NCI-H1092 treated with DMSO at 0.1 percent for 48 hours (cell line): Measurements from ENCODE around the gene OR7C1.
A peak's percentile ranks its signal among the peaks of the same experiment; 100 is the strongest.
"Not testable (repeated sequence)": the region's sequence is repeated elsewhere in the genome, so short reads cannot be mapped to it uniquely, and the experiment has no call there.

ENCODE experiments used
- DNase-seq: peaks from one replicate; lab custom pipeline; 2025; lab: John Stamatoyannopoulos, UW

Gene OR7C1

DNA sequence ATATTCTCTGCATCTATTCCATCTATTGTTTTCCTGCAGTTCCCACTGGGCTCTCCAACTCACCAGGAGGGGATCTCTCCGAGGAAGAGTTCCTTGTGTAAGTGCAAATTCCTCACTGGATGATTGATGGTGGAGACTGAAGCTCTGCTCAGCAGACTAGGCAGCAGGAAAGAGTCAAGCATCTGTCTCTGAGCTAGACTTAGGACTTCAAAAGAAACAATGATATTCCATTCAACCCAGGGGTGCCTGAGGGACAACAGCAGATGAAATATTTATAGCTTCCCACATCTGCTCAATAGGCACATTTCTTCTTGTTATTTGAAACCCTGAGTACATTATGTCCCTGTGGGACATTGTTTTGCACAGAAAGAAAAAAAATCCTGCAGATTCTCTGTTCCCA is at the start of gene OR7C1, which contains the start of gene OR7A5:
TSS of gene OR7C1 (minus strand) at position 175 of the 400 bp plus-strand sequence. CDS start 35,049 bp downstream, outside the sequence.
TSS of gene OR7A5 (minus strand) at position 175 of the 400 bp plus-strand sequence. CDS start 6,944 bp downstream, outside the sequence.
- no peak for DNase-seq

DNA sequence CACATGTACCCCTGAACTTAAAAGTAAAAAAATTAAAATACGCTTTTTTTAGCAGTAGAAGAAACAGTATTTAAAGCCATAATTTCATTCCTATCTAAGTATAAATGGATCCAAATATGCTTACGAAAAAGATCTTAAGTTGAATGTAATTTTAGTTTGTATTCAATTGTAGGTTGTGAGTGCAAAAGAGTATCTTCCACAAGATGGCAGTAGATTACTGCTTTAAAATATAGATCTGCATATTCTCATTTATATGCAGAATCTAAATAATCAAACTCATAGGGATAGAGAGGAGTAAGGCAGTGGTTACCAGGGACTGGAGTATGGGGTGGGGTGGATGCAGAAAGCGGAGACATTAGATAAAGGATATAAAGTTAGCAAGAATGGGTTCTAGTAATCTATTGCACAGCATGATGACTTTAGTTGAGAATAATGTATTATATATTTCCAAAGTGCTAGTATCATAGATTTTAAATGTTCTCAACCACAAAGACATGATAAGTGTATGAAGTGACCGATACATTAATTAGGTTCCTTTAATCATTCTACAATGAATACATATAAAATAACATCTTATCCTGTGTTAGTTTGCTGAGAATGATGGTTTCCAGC is 36.7 kb upstream of the OR7C1 start:
- peak; percentile 4 for DNase-seq

DNA sequence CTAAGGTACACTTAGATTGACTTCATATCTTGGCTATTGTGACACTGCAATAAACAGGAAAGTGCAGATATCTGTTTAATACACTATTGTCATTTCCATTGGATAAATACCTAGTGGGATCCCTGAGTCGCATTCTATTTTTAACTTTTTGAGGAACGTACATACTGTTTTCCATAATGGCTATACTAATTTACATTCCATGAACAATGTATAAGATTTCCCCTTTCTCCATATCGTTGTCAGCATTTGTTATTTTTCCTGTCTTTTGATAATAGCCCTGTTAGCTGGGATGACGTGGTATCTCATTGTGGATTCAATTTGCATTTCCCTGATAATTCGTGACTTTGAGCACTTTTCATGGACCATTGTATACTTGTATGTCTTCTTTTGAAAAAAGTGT is 33.5 kb upstream of the OR7C1 start:
- no peak for DNase-seq

DNA sequence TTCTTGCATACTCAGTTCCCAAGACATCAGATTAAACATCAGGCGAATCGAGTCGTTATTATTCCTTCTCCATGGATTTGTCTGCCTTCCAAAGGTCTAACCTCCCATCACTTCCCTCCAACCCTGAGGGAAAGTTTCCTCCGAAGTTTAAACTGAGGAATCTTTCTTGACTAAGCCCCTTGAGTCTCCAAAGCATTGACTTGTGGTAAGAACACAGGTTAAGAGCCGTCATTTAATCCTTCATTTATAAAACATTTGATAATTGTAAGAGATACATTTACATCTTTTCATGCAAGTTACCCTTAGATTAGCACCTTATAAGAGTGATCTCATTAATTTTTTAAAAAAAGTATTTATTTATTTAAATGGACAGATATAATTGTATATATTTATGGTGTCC is 13.8 kb upstream of the OR7C1 start, which contains the start of gene OR7A10:
TSS of gene OR7A10 (minus strand) at position 101 of the 400 bp plus-strand sequence. CDS start 7,045 bp downstream, outside the sequence.
- no peak for DNase-seq

DNA sequence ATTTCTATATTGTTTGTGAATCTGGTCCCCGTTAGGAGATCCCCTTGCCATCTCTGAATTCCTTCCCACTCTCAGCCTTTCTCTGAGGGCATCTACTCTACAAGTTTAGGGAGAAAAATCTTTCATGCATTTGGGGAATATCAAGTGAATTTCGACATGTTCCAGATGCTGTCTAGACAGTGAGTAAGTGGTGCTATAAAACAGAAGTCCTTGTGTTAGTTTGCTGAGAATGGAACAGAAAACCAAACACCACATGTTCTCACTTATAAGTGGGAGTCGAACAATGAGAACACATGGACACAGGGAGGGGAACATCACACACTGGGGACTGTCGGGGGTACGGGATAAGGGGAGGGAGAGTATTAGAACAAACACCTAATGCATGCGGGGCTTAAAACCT is 8.6 kb upstream of the OR7C1 start:
- DNase-seq: no peak

DNA sequence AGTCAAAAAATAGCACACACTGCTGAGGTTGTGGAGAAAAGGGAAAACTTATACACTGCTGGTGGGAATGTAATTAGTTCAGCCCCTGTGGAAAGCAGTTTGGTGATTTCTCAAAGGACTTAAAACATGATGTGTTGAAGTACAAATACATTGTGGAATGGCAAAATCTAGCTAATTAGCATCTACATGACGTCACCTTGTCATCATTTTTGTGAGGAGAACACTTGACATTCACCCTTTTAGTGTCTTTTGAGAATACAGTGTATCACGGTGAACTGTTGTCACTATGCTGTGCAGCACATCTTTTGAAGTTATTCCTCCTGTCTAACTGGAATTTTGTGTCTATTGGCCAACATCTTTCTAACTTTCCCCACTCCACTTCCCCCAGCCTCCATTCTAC is 8.2 kb upstream of the OR7C1 start:
- no peak for DNase-seq

DNA sequence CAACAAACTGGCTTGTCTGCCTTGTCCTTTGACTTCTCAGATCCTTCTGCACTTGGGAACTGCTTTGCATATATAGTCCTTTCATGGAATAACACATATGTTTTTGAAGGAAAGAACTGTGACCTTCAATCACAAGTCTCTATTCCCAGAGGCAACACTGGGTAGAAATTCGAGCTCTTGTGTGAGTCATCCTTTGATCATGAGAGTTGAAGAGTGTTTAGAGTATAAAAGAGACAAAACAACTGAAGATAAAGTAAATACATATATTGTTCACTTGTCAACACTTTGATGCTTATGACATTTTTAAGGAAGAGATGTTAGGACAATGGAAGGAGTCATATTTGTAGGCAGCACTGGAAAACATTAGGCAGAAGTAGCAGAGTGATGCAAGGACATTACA is 5.2 kb upstream of the OR7C1 start:
- DNase-seq: no peak

DNA sequence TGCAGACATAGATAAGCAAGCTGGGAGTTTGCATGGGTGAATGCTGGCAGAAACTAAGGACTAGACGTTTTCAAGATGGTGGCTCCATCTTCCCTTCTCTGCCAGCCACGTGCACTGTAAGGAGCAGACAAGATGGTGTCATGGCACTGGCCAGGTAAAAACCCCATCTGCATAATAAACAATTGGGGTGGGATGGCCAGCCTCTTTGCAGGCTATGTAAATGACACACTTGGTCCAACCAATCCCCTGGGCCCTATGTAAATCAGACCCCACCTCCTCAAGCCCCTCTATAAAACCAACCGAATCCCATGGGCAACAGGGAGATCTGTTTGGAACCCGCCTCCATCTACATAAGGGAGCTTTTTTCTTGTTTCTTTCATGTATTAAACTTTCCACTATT is 2.4 kb upstream of the OR7C1 start:
- no peak for DNase-seq

DNA sequence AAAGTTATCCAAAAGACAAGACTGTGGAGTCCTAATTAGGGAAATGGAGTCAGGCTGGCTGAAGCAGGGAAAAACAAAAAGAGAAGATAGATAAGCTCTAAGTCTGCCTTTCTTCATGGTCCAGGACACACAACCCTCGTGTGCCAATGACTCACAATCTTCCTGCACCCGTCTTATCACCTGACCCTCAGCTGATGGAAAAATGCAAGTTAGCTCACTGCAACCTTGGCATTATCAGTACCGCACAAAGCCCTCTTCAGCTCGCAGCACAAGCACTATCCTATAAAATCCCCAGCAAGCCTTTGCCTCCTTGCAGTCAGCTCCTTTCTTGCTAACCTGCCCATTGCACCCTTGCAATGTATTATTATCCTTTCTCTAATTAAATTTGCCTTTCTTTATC is 4.3 kb downstream of the OR7C1 start:
- DNase-seq: no peak

DNA sequence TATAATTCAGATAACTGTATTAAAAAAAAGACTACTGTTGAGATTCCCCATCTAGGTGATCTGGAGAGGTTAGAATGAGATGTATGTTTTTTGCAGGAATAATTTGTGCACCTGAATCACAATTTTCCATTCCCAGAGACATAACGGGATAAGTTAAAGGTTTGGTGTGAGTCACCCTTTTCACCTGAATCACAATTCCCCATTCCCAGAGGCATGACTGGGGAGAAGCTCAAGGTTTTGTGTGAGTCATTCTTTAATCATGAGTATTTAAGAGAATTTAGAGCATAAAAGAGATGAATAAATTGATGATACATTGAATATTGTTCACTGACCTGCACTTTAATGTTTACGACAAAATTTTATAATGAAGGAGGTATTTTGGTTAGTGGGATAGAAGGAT is 9.0 kb downstream of the OR7C1 start:
- no peak for DNase-seq

DNA sequence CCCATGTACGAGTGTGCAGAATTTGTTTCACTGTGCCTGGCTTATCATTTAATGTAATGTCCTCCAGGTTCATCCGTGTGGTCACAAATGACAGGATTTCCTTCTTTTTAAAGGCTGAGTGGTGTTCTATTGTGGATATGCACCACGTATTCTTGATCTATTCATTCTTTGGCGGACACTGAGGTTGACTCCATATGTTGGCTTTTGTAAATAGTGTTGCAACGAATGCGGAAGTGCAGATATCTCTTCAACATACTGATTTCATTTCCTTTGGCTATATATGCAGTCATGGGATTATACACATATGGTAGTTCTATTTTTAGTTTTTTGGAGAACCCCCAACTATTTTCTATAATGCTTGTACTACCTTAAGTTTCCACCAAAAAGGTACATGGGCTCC is 13.0 kb downstream of the OR7C1 start:
- DNase-seq: no peak

DNA sequence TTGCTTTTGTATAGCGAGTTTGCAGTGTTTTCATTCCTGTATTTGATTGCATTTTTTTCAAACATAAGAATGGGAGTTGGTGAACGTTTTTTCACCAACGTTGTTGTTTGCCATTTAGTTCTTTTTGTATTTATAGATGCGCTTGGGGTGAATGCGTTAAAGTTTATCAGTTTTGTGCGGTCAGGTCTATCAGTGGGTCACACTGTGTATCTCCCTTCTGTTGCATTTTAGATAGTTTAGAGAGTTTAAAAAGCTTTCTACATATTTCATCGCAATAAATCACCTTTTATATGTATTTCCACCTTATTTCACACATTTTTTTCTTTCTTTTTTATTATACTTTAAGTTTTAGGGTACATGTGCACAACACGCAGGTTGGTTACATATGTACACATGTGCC is 16.4 kb downstream of the OR7C1 start:
- DNase-seq: no peak

DNA sequence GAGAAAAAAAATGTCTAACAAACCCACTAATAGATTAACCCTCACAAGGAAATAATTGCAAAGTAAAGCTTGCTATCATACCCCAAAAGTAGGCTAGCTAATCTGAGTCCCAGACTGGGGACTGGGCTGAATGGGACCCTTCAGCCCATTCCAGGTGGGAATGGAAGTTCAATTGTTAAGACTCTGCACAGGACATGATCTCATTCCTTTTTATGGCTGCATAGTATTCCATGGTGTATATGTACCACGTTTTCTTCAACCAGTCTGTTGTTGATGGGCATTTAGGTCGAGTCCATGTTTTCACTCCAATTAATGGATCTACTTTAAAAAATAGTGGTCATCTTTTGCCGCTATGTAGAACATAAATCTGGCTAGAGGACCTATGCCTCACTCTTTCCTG is 17.9 kb downstream of the OR7C1 start:
- no peak for DNase-seq

DNA sequence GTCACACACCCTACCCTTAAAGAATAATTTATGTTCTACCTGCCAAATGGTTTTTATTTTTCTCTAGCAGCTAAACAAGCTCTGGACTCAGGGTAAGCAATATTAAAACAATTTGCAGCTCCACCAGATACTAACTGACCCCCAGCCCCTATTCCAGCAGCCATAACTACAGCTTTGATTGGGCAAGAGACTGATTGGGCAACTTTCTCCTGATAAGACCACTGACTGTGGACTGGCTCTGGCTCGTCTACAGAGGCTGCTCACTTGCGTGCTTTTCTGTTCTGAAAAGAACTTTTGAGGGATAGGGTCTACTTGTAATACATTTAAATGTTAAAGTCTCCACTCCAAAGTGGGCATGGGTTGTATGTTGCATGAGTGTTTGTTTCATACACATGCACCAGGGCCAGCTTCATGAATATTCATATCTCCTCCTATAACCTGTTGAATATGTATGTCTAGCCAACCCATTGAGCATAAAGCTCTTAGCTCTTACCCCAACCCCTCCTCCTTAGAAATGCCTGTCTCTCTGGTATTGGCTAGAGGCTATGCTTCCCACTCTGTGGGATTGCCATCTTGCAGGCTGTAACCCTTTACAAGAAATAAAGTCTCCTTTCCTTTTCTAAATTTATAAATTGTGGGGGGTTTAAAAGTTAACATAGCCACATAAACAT is 19.9 kb downstream of the OR7C1 start:
- no peak for DNase-seq

DNA sequence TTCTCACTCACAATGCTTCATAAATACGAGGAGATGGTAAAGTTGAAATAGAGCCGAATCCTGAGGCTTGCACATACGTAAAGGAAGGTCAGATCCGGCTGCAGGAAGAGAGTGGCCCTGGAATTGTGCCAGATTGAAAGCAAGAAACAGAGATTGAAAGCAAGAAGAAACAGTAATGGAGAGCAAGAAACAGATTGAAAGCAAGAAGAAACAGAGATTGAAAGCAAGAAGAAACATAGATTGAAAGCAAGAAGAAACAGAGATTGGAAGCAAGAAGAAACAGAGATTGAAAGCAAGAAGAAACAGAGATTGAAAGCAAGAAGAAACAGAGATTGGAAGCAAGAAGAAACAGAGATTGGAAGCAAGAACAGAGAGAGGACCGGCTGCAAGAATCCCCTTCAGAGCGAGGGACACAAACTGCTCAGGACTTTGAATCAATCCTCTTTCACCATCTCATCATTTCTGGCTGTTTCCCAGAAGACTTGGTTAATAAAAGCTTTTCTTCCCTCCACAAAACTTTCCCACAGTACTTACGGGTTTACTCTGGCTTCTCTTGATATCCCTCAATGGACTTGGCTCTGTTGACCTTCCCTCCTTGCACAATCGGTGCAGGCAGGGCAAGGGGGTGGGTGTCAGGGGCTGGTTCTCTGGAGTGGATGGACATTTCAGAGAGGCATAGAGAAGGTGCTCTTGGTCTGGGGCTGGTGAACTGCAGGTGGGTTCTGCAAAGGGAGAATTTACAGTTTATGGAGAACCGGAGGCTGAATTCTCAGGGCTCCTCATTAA is 25.5 kb downstream of the OR7C1 start:
- no peak for DNase-seq

DNA sequence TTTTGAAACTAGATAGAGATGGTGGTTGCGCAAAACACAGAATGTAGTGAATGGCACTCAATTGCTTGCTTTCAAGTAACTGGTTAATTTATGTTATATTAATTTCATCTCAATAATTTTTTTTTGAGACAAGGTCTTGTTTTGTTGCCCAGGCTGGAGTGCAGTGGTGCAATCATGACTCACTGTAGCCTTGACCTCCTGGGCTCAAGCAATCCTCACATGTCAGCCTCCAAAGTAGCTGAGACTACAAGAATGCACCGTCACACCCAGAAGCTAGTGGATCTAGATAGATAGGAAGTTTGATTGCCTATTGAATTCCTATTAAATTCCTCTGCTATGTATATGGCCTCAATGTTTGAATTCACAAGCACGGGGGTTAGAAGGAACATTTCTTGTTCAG is 30.2 kb downstream of the OR7C1 start:
- no peak for DNase-seq

DNA sequence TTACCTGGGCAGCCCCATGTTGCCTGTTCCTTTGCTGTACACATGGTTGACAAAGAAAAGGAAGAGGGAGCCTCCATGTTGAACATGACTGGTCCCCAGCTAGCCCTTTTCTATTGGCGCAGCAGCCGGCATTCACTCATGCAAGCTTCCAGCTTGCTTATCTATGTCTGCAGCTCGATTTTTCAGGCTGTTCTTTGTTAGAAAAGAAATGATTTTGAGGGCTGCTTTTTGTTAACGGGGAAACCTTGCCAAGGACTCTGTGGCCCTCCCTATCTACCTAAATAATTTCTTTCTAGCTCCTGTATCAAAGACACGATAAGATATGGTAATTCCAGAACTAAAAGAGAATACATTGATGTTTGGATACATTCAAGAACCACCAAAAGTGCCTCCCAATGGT is 36.2 kb downstream of the OR7C1 start:
- no peak for DNase-seq

DNA sequence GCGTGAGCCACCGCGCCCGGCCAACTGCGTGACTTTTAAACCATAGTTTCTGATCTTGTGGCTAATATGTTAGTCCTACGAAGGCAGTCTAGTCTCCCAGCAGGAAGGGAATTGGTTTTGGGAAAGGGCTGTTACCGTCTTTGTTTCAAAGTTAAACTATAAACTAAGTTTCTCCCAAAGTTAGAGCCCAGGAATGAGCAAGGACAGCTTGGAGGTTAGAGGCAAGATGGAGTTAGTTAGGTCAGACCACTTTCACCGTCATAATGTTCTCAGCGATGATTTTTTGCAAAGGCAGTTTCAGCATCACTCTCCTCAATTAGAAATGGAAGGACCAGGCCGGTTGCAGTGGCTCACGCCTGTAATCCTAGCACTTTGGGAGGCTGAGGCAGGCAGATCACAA is 39.0 kb downstream of the OR7C1 start:
- no peak for DNase-seq

DNA sequence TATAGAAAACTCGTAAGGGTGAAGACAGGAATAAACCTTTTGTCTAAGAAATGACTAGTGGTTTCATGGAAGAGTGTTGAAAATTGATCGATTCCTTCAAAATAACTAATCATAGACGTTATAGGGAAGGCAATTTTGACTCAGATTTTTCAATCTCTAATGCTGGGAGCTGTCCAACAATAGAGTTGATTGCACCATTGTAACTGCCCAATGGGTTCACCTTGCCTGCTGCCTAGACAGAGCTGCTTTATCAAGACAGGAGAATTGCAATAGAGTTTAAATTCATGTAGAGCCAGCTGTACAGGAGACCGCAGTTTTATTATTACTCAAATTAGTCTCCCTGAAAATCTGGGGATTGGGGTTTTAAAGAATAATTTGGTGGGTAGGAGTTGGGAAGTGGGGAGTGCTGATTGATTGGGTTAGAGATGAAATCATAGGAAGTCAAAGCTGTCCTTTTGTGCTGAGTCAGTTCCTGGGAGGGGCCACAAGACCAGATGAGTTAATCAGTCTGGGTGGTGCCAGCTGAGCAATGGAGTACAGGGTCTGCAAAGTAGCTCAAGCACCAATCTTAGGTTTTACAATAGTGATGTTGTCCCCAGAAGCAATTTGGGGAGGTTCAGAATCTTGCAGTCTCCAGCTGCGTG is 39.8 kb downstream of the OR7C1 start:
- no peak for DNase-seq

DNA sequence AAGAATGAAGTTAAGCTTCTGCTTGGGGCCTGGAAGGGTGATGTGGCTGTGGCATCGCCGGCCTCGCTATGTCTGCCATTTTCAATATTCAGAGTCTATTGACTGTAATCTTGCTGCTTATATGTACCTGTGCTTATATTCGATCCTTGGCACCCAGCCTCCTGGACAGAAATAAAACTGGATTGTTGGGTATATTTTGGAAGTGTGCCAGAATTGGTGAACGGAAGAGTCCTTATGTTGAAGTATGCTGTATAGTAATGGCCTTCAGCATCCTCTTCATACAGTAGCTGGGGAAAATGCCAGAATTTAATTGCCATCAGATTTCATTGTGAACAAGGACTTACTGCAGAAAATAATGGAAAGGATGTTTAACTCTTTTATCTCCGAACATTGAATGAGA is 42.7 kb downstream of the OR7C1 start:
- peak; percentile 58 for DNase-seq

DNA sequence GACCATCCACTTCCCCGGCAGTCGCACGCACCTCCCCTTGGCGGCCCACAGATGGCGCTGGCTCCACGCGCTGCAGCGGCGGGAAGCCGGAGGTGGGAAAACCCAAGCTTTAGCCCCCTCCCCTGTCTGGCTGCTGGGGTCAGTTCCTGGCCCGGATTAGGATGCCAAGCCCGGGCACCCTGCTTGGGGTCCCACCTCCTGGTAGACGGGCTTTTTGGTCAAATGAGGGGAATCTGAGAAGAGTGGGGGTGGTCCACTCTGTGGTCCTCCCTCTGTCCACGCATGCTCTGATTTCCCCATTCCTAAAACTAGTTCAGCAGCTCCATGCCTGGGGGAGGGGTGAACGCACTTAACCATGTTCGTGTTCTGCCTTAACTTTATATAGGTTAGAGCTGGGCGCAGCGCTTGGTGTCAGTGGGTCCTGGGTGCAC is 48.5 kb downstream of the OR7C1 start:
- no peak for DNase-seq

DNA sequence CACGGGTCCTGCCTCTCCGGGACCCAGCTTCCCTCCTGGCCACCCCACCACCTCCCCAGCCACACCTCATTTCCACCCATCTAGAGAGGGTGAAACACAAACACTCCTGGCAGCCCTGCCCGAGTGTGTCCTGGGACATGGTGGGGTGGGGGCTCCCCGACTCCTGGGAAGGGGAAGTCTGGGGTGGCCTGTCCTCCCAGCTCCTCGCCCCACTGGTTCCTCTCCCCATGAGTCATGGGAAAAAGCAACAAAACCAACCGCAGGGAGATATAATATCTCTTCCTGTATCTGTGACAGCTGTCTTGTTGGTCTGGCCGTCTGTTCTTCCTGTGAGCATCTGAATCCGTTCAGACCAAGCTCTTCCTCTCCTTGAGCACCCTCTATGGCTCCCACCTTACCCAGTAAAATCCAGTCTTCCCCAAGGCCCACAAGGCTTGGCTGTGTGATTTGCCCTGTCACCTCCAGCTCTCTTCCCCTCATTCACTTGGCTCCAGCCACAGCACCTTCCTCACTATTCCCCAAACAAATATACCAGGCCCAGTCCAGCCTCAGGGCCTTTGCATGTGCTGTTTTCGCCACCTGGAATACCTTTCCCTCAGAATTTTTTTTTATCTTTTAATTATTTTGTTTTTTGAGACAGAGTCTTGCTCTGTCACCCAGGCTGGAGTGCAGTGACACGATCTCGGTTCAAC is 49.7 kb downstream of the OR7C1 start:
- DNase-seq: not testable (repeated sequence)
